LNCaP clone FGC (cell line): ENCODE measurements around the gene ITM2C.

Experiments
- DNase-seq: peaks from one replicate; pipeline ENCODE4 v3.0.0-alpha.2; 2011; ENCODE audit warnings: low read depth
- H3K4me3 ChIP-seq: 2 replicates; pipeline ENCODE4 v1.5.1; 2011; ENCODE audit warnings: mild to moderate bottlenecking, low read depth, low read length, control low read depth
- TF ChIP-seq, protein P1 (sequence below): IDR thresholded peaks from 2 replicates; pipeline ENCODE4 v1.5.1; 2012; ENCODE audit warnings: mild to moderate bottlenecking; ENCODE audit not compliant: control insufficient read depth, insufficient read depth; ENCODE audit errors: extremely low read depth

The ITM2C gene

DNA sequence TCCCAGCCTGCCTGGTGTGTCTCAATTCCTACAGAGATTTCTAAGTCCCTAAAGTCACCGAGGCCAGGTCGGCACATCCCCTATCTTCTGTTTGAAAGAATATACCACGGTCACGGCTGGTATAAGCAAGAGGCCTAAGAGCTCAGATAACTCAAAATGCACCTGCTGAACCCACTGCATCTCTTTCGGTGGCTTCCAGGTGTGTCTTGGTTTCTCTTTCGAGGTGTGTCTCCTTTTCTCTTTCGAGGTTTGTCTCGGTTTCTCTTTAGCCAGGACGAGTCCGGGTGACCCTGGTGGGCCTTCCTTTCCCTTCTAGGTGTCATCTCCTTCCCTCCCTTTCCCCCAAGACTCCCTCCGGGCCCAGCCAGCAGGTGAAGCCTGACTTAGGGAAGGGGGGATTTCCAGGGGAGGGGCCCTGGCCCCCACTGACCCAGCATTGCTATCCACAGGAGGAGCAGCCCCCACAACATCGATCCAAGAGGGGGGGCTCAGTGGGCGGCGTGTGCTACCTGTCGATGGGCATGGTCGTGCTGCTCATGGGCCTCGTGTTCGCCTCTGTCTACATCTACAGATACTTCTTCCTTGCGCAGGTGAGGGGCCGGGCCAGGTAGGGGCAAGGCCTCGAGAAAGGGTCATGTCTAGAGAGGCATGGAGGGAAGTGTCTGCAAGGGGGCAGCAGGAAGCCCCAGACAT is 8.4 kb downstream of the ITM2C start:
- no peak for DNase-seq
- TF ChIP-seq, protein P1, sequence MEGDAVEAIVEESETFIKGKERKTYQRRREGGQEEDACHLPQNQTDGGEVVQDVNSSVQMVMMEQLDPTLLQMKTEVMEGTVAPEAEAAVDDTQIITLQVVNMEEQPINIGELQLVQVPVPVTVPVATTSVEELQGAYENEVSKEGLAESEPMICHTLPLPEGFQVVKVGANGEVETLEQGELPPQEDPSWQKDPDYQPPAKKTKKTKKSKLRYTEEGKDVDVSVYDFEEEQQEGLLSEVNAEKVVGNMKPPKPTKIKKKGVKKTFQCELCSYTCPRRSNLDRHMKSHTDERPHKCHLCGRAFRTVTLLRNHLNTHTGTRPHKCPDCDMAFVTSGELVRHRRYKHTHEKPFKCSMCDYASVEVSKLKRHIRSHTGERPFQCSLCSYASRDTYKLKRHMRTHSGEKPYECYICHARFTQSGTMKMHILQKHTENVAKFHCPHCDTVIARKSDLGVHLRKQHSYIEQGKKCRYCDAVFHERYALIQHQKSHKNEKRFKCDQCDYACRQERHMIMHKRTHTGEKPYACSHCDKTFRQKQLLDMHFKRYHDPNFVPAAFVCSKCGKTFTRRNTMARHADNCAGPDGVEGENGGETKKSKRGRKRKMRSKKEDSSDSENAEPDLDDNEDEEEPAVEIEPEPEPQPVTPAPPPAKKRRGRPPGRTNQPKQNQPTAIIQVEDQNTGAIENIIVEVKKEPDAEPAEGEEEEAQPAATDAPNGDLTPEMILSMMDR = no peak
- no peak overlapping the region for H3K4me3 ChIP-seq

DNA sequence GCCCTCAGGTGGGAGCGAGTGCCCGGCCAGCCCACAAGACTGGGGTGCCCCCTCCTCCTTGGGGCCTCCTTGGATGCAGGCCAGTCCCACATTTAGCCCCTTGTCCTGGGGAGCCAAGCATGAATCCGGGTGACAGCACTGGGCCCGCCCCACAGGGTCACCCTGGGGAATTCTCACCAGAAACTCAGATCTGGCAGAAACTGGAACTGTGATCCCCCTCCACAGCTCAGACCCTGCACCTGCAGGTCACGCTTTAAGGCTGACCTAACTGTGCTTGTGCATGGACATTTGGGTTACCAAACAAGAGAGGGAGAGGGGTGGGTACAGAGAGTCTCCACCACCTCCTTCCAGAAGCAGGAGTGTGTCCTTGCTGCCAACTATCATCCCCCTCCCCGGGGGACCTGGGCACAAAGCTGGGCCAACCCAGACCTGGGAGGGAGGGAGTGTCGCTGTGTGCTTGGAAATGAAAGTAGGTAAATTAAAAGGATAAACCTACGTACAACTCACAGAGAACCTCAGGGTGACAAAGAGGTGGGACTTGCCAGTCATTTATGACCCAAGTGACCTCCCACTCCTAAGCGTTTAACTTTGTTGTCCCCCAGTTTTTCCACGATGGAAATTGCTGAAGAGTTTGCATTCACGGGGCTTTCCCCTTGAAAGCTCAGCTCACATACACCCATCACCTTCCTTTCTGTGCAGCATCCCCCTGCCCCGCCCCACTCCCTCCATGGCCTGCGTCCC is 9.1 kb downstream of the ITM2C start:
- no peak overlapping the region for H3K4me3 ChIP-seq
- TF ChIP-seq, protein P1 = no peak
- no peak for DNase-seq

DNA sequence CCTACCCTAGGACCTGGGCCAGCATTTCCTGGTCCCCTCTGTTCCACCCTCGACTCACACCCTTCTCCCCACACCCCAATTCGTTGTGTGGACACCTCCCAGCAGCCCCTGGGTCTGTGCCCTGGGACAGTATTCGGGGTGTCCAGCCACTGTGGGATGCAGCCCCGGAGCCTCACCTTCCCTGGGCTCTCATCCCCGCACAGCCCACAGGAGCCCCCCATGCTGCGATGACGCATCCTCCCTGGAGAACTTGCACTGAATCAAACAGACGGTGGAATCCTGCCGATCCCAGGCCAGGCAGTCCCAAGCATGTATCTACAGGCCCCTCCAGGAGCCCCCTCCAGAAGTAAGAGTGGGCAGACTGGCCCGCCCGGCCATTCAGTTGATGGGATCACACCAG is 9.7 kb downstream of the ITM2C start:
- H3K4me3 ChIP-seq = no peak overlapping the region
- TF ChIP-seq, protein P1 = no peak
- no peak for DNase-seq

DNA sequence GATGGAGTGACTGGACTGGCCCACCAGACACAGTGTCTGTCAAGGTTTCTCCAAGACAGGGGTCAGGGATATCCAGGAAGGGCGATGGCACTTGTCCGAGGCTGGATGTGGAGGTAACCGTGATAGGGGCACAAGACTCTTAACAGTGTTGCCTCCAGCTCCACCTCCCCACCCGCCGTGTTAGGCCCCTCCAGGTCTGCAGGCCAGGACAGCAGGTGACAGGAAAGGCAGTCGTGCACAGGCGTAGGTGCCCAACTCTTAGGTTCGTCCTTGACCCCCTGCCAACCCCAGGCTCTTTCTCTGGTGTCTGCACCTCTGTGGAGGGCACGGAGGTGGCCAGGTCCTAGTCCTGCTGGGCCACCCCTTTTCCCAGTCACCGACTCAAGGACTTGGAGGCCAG is 10.1 kb downstream of the ITM2C start:
- TF ChIP-seq, protein P1 = no peak
- no peak overlapping the region for H3K4me3 ChIP-seq
- no peak for DNase-seq

DNA sequence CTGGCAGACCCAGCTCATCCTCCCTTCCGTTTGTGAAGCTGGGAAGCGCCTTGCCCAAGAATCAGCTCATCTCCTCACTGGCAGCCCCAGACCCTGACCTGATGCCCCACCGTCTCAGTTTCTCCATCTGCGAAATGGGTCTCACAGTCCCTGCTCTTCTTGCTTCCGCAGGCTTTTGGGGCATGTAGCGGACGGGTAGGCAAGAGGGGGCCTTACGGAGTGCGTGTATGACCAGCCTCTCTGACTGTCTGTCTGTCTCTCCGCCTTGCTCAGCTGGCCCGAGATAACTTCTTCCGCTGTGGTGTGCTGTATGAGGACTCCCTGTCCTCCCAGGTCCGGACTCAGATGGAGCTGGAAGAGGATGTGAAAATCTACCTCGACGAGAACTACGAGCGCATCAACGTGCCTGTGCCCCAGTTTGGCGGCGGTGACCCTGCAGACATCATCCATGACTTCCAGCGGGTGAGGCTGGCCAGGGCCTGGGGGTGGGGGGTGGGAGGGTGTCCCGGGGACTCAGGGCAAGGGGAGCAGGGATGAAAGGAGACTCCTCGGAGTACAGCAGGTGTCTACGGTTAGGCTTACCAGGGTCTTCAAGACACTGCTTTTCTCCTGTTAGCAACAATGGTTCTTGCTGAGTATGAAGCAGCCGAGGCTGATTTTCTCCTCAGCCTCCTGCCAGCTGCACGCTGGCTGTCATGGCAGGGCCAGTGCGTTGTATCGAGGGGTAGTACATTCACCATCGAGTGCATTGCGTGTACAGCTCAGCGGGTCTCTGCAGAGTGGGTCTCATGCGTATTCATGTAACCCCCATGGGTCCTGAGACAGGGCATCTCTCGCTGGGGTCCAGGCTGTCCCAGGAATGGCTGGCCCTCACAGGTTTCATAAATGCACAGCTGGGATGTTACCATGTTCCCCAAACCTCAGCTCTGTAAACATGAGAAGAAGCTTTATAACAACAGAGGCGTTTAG is 10.9 kb downstream of the ITM2C start:
- TF ChIP-seq, protein P1 = no peak
- DNase-seq = no peak
- H3K4me3 ChIP-seq = no peak overlapping the region

DNA sequence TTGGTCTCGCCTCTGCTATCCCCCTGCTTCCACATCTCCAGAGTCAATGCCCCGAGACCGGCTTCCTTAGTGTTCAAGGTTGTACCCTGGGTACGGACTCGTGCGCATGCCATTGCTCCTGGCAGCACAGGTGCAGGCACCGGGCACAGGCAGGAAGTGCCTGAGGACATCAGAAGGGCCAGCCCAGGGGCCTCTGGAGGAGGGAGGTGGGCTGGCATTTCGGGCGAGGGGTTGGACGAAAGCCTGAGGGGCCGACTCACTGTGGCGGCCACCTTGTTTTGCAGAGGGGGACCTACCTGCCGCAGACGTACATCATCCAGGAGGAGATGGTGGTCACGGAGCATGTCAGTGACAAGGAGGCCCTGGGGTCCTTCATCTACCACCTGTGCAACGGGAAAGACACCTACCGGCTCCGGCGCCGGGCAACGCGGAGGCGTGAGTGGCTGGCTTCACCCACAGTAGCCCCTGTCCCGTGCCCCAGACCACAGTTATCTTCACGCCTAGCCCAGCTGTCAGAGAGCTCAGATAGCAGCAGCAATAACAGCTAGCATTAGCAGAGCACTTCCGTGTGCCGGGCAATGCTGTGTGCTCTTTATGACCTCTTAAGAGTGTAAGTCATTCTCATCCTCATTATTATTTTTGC is 12.5 kb downstream of the ITM2C start:
- no peak for DNase-seq
- TF ChIP-seq, protein P1 = no peak

More for the DNA sequence above, 12.5 kb downstream of the ITM2C start:
- no peak overlapping the region for H3K4me3 ChIP-seq
